Loucy (cell line): ENCODE measurements around the gene COL9A1.

Experiments used
- H2AFZ ChIP-seq: fragments of 200-600 bp; sonication (generic); 2 replicates; pipeline ENCODE4 v1.6.0; 2016; ENCODE audit warnings: antibody characterized with exemption, mild to moderate bottlenecking, low read length, moderate library complexity
- H3F3A ChIP-seq: fragments of 200-600 bp; 2 replicates; pipeline ENCODE4 v1.6.0; 2016; ENCODE audit warnings: antibody characterized with exemption, low read depth, mild to moderate bottlenecking
- H3K27me3 ChIP-seq: fragments of 200-600 bp; sonication (generic); 2 replicates; pipeline ENCODE4 v1.6.1; 2014; ENCODE audit warnings: low read length, mild to moderate bottlenecking; ENCODE audit not compliant: insufficient read depth, poor library complexity, severe bottlenecking
- H3K36me3 ChIP-seq: fragments of 200-600 bp; sonication (generic); 2 replicates; pipeline ENCODE4 v1.6.1; 2016; ENCODE audit warnings: low read length; ENCODE audit not compliant: insufficient read depth
- H3K4me1 ChIP-seq: fragments of 200-600 bp; sonication (generic); 2 replicates; pipeline ENCODE4 v1.5.1; 2014; ENCODE audit warnings: low read length, mild to moderate bottlenecking; ENCODE audit not compliant: insufficient read depth, poor library complexity, severe bottlenecking
- H3K4me2 ChIP-seq: fragments of 200-600 bp; sonication (generic); 2 replicates; pipeline ENCODE4 v1.6.0; 2014; ENCODE audit warnings: antibody characterized with exemption, low read length, low read depth, mild to moderate bottlenecking; ENCODE audit not compliant: poor library complexity, severe bottlenecking
- H3K4me3 ChIP-seq: fragments of 200-600 bp; sonication (generic); 2 replicates; pipeline ENCODE4 v1.5.1; 2014; ENCODE audit warnings: low read length, mild to moderate bottlenecking, mixed read lengths; ENCODE audit not compliant: poor library complexity, severe bottlenecking
- H3K79me2 ChIP-seq: fragments of 200-600 bp; sonication (generic); 2 replicates; pipeline ENCODE4 v1.6.1; 2014; ENCODE audit warnings: low read length; ENCODE audit not compliant: insufficient read depth
- H3K9ac ChIP-seq: fragments of 200-600 bp; sonication (generic); 2 replicates; pipeline ENCODE4 v1.6.0; 2014; ENCODE audit warnings: mild to moderate bottlenecking, low read depth, low read length, moderate library complexity; ENCODE audit not compliant: poor library complexity, severe bottlenecking
- H3K9me2 ChIP-seq: fragments of 200-600 bp; sonication (generic); replicated peaks from 2 replicates; pipeline ENCODE4 v1.6.1; 2016; ENCODE audit warnings: low read depth, low read length, mixed read lengths
- H3K9me3 ChIP-seq: fragments of 200-600 bp; sonication (generic); 2 replicates; pipeline ENCODE4 v1.6.1; 2014; ENCODE audit warnings: mild to moderate bottlenecking, antibody characterized with exemption, low read length, low read depth; ENCODE audit not compliant: insufficient read depth
- H4K20me1 ChIP-seq: fragments of 200-600 bp; sonication (generic); 2 replicates; pipeline ENCODE4 v1.6.0; 2014; ENCODE audit warnings: antibody characterized with exemption, low read length, mild to moderate bottlenecking; ENCODE audit not compliant: insufficient read depth, poor library complexity, severe bottlenecking
- EZH2phosphoT487 ChIP-seq: fragments of 200-600 bp; IDR thresholded peaks from 2 replicates; pipeline ENCODE4 v1.6.1; 2018; ENCODE audit warnings: antibody characterized with exemption, mild to moderate bottlenecking, moderate library complexity, borderline replicate concordance
- TF ChIP-seq, protein P1 (sequence below): fragments of 200-600 bp; sonication (generic); conservative IDR thresholded peaks from 2 replicates; pipeline ENCODE4 v1.5.1; 2014; ENCODE audit warnings: mild to moderate bottlenecking, antibody characterized with exemption, low read length

The COL9A1 gene

DNA sequence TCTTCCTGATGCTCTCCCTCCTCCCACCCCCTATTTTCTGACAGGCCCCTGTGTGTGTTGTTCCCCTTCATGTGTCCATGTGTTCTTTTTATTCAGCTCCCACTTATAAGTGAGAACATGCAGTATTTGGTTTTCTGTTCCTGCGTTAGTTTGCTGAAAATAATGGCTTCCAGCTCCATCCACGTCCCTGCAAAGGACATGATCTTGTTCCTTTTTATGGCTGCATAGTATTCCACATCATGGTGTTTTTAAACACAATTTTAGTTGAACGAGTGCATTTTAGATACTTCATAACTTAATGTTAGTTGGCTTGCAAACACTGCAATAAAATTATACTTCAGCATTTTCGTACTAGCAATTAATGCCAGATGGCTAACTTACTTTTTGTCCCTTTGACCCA, 28.5 kb downstream of the COL9A1 start:
- Histone ChIP-seq H3K4me2 (no peak overlapping the region), H3K9me3 (no peaks in the 10 kb centered on the region), H3K36me3 (no peaks in the 10 kb centered on the region), H3K9ac (no peak overlapping the region), H3K79me2 (no peaks in the 10 kb centered on the region), H2AFZ (no peak overlapping the region), H3K4me3 (no peak overlapping the region), H3F3A (no peaks in the 10 kb centered on the region), H4K20me1 (no peaks in the 10 kb centered on the region), H3K9me2 (no peaks in the 10 kb centered on the region), H3K4me1 (no peaks in the 10 kb centered on the region), H3K27me3 (no peaks in the 10 kb centered on the region)
- TF ChIP-seq EZH2phosphoT487: no peak
- TF ChIP-seq, protein P1, sequence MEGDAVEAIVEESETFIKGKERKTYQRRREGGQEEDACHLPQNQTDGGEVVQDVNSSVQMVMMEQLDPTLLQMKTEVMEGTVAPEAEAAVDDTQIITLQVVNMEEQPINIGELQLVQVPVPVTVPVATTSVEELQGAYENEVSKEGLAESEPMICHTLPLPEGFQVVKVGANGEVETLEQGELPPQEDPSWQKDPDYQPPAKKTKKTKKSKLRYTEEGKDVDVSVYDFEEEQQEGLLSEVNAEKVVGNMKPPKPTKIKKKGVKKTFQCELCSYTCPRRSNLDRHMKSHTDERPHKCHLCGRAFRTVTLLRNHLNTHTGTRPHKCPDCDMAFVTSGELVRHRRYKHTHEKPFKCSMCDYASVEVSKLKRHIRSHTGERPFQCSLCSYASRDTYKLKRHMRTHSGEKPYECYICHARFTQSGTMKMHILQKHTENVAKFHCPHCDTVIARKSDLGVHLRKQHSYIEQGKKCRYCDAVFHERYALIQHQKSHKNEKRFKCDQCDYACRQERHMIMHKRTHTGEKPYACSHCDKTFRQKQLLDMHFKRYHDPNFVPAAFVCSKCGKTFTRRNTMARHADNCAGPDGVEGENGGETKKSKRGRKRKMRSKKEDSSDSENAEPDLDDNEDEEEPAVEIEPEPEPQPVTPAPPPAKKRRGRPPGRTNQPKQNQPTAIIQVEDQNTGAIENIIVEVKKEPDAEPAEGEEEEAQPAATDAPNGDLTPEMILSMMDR: no peak

DNA sequence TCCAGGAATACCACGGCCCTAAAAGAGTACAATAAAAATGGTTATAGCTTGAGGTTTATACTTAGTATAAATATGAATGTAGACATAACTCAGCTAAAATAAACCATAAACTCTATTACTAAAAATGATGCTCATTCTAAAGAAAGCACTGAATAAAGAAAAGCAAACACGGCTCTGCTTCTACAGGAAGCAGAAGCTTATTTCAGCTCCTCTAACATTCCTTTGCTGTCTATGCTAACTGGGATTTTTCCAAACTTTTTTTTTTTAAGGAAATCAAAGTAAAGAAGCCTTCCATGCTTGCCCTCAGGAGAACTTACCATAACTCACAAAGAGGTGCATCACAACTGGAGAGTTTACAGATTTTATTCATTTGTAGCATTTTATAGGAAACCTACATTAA, 30.8 kb downstream of the COL9A1 start:
- Histone ChIP-seq H3K4me1 (no peaks in the 10 kb centered on the region), H3K9me2 (no peaks in the 10 kb centered on the region), H3K4me2 (no peak overlapping the region), H2AFZ (no peak overlapping the region), H4K20me1 (no peaks in the 10 kb centered on the region), H3K4me3 (no peak overlapping the region), H3K36me3 (no peaks in the 10 kb centered on the region), H3F3A (no peaks in the 10 kb centered on the region), H3K9me3 (no peaks in the 10 kb centered on the region), H3K9ac (no peak overlapping the region), H3K79me2 (no peaks in the 10 kb centered on the region), H3K27me3 (no peaks in the 10 kb centered on the region)
- TF ChIP-seq, protein P1: no peak
- TF ChIP-seq EZH2phosphoT487: no peak

DNA sequence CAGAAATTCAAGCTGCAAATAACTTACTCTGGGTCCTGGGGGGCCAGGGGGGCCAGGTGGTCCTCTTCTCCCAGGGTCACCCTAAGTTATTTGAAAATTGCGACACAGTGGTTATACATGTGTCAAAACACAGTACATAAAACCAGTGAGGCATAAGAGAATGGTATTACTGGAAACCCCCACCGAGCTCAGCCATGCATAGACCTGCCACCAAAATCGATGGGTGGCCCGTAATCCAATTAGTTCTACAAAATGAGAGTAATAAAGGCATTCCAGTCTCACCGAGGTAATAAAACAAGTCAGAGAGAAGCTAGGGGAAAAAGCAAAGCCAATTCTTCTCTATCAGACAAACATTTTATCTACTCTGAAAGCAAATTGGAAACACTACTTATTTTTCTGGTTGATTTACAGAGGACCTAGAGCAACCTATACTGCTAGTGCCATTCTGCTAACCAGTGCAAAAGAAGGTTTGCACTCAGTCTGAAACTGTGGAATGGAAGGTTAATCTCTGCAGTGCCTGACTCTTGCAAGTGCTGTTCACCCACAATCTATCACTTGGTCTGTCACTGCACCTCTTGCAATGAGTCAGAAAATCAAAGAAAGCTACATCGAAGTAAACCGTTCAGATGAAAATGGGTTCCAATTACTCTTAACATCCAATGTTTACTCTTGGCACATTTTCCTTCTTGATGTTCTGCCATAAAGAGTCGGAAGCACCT, 32.4 kb downstream of the COL9A1 start:
- H3K9ac ChIP-seq: no peak overlapping the region
- H3K4me1 ChIP-seq: no peaks in the 10 kb centered on the region
- H2AFZ ChIP-seq: no peak overlapping the region
- no peaks in the 10 kb centered on the region for H3K9me2 ChIP-seq
- H3K79me2 ChIP-seq: no peaks in the 10 kb centered on the region
- TF ChIP-seq EZH2phosphoT487: no peak
- TF ChIP-seq, protein P1: no peak
- H3K9me3 ChIP-seq: no peaks in the 10 kb centered on the region
- no peaks in the 10 kb centered on the region for H4K20me1 ChIP-seq
- H3K4me2 ChIP-seq: no peak overlapping the region
- no peaks in the 10 kb centered on the region for H3F3A ChIP-seq
- no peak overlapping the region for H3K4me3 ChIP-seq
- H3K36me3 ChIP-seq: no peaks in the 10 kb centered on the region
- H3K27me3 ChIP-seq: no peaks in the 10 kb centered on the region
